ENCODE results near the gene ABCC8.

Gene ABCC8

GRCh38 chr11:17506314-17506713 lies 29.7 kb upstream of the ABCC8 start:
- no peak for DNase-seq (ENCODE audit: low read depth in 2 of 2)

GRCh38 chr11:17505146-17505545 lies 28.5 kb upstream of the ABCC8 start:
- DNase-seq (ENCODE audit: low read depth in 2 of 2), result no peak

GRCh38 chr11:17504330-17505107 lies 27.9 kb upstream of the ABCC8 start:
- DNase-seq (ENCODE audit: low read depth in 2 of 2), result peak; percentile 72 to 80

GRCh38 chr11:17502630-17503029 lies 26.0 kb upstream of the ABCC8 start:
- no peak for DNase-seq (ENCODE audit: low read depth in 2 of 2)

- DNase-seq (ENCODE audit: low read depth in 2 of 2), result no peak
These were observed 24.0 kb upstream of the ABCC8 start for GRCh38 chr11:17500673-17501072.

- DNase-seq (ENCODE audit: low read depth in 2 of 2), result no peak
These were observed 21.8 kb upstream of the ABCC8 start for GRCh38 chr11:17498475-17498874.

GRCh38 chr11:17498058-17498457 lies 21.4 kb upstream of the ABCC8 start:
- DNase-seq (ENCODE audit: low read depth in 2 of 2), result no peak

GRCh38 chr11:17496406-17496805 lies 19.8 kb upstream of the ABCC8 start:
- DNase-seq (ENCODE audit: low read depth in 2 of 2), result no peak

GRCh38 chr11:17494019-17494418 lies 17.4 kb upstream of the ABCC8 start:
- DNase-seq (ENCODE audit: low read depth in 2 of 2), result no peak

- no peak for DNase-seq (ENCODE audit: low read depth in 2 of 2)
These were observed 14.3 kb upstream of the ABCC8 start for GRCh38 chr11:17490938-17491337.

- DNase-seq (ENCODE audit: low read depth in 2 of 2), result no peak
These were observed 13.6 kb upstream of the ABCC8 start for GRCh38 chr11:17490232-17490631.

GRCh38 chr11:17489751-17490150 lies 13.1 kb upstream of the ABCC8 start:
- DNase-seq (ENCODE audit: low read depth in 2 of 2), result no peak

GRCh38 chr11:17488563-17488962 lies 11.9 kb upstream of the ABCC8 start:
- no peak for DNase-seq (ENCODE audit: low read depth in 2 of 2)

GRCh38 chr11:17486646-17487045 lies 10.0 kb upstream of the ABCC8 start:
- no peak for DNase-seq (ENCODE audit: low read depth in 2 of 2)

GRCh38 chr11:17483505-17483904 lies 6.9 kb upstream of the ABCC8 start:
- DNase-seq (ENCODE audit: low read depth in 2 of 2), result no peak

- no peak for DNase-seq (ENCODE audit: low read depth in 2 of 2)
These were observed 5.3 kb upstream of the ABCC8 start for GRCh38 chr11:17481905-17482304.

- no peak for DNase-seq (ENCODE audit: low read depth in 2 of 2)
These were observed 2.9 kb upstream of the ABCC8 start for GRCh38 chr11:17479284-17480214.

GRCh38 chr11:17478070-17478469 lies 1.4 kb upstream of the ABCC8 start:
- no peak for DNase-seq (ENCODE audit: low read depth in 2 of 2)

GRCh38 chr11:17477361-17477760 lies 716 bp upstream of the ABCC8 start:
- DNase-seq (ENCODE audit: low read depth in 2 of 2), result no peak

GRCh38 chr11:17477084-17477333 lies 364 bp upstream of the ABCC8 start:
- DNase-seq (ENCODE audit: low read depth in 2 of 2), result no peak

GRCh38 chr11:17475666-17476316 lies 854 bp downstream of the ABCC8 start:
- no peak for DNase-seq (ENCODE audit: low read depth in 2 of 2)

GRCh38 chr11:17473071-17473744 lies 3.4 kb downstream of the ABCC8 start:
- no peak for DNase-seq (ENCODE audit: low read depth in 2 of 2)
